GM20000 (cell line): Measurements from ENCODE around the gene MEF2D.

Experiments
- DNase-seq: peaks from one replicate; pipeline ENCODE4 v3.0.0; 2012; ENCODE audit warnings: low spot score
- CTCF ChIP-seq: IDR thresholded peaks from 2 replicates; pipeline ENCODE4 v1.5.1; 2012; ENCODE audit warnings: mild to moderate bottlenecking, control low read depth; ENCODE audit errors: extremely low read depth, missing control alignments

The MEF2D gene

GRCh38 chr1:156439036-156439776 is 61.4 kb downstream of the MEF2D start:
- DNase-seq = no peak
- no peak for TF ChIP-seq CTCF

GRCh38 chr1:156438278-156438987 is 62.1 kb downstream of the MEF2D start:
- no peak for TF ChIP-seq CTCF
- no peak for DNase-seq

- no peak for TF ChIP-seq CTCF
- no peak for DNase-seq
Observed at GRCh38 chr1:156437037-156437867, 63.3 kb downstream of the MEF2D start.

- no peak for DNase-seq
- TF ChIP-seq CTCF = no peak
Observed at GRCh38 chr1:156436141-156437036, 64.2 kb downstream of the MEF2D start.

- TF ChIP-seq CTCF = no peak
- DNase-seq = peak; percentile 57
Observed at GRCh38 chr1:156435545-156436140, 64.9 kb downstream of the MEF2D start.

GRCh38 chr1:156434989-156435544 is 65.5 kb downstream of the MEF2D start:
- no peak for DNase-seq
- no peak for TF ChIP-seq CTCF
